DMS114 treated with DMSO at 0.1 percent for 48 hours (cell line): ENCODE results near the gene SLC6A11.

Source experiments
- DNase-seq: peaks from one replicate; lab custom pipeline; 2025; ENCODE audit not compliant: unreplicated experiment; lab: John Stamatoyannopoulos, UW

The SLC6A11 gene

GRCh38 chr3:10788451-10788850, 27.6 kb upstream of the SLC6A11 start:
- no peak for DNase-seq

- no peak for DNase-seq
These were observed 25.3 kb upstream of the SLC6A11 start for GRCh38 chr3:10790713-10791112.

- no peak for DNase-seq
These were observed 23.8 kb upstream of the SLC6A11 start for GRCh38 chr3:10792208-10792607.

GRCh38 chr3:10798600-10799367, 17.2 kb upstream of the SLC6A11 start:
- DNase-seq = no peak

GRCh38 chr3:10804183-10804648, 11.8 kb upstream of the SLC6A11 start:
- DNase-seq = no peak

- DNase-seq = no peak
These were observed 10.0 kb upstream of the SLC6A11 start for GRCh38 chr3:10806006-10806405.

- DNase-seq = no peak
These were observed 7.8 kb upstream of the SLC6A11 start for GRCh38 chr3:10808130-10808735.

GRCh38 chr3:10808974-10809373, 7.1 kb upstream of the SLC6A11 start:
- no peak for DNase-seq

- DNase-seq = no peak
These were observed 5.7 kb upstream of the SLC6A11 start for GRCh38 chr3:10810376-10810775.

GRCh38 chr3:10813425-10813824, 2.6 kb upstream of the SLC6A11 start:
- no peak for DNase-seq

- no peak for DNase-seq
These were observed 1.4 kb upstream of the SLC6A11 start for GRCh38 chr3:10814623-10815022.

GRCh38 chr3:10815487-10815886, 541 bp upstream of the SLC6A11 start:
- DNase-seq = no peak

GRCh38 chr3:10816863-10817253, 830 bp downstream of the SLC6A11 start:
- DNase-seq = no peak

GRCh38 chr3:10817506-10817905, 1.5 kb downstream of the SLC6A11 start:
- DNase-seq = no peak

- DNase-seq = no peak
These were observed 6.0 kb downstream of the SLC6A11 start for GRCh38 chr3:10822055-10822454.

GRCh38 chr3:10822708-10823515, 6.9 kb downstream of the SLC6A11 start:
- no peak for DNase-seq

- no peak for DNase-seq
These were observed 7.4 kb downstream of the SLC6A11 start for GRCh38 chr3:10823516-10823818.

- DNase-seq = no peak
These were observed 8.4 kb downstream of the SLC6A11 start for GRCh38 chr3:10824468-10824867.

GRCh38 chr3:10833855-10834414, 17.9 kb downstream of the SLC6A11 start:
- DNase-seq = no peak

- DNase-seq = no peak
These were observed 18.9 kb downstream of the SLC6A11 start for GRCh38 chr3:10834951-10835350.

GRCh38 chr3:10835406-10835805, 19.4 kb downstream of the SLC6A11 start:
- no peak for DNase-seq

- no peak for DNase-seq
These were observed 20.6 kb downstream of the SLC6A11 start for GRCh38 chr3:10836676-10837075.
